Prostate gland (tissue), 2 donors: Measurements from ENCODE around the gene CRIP3. TPM values are rescaled to one million over a fixed set of nuclear protein-coding genes. Genes with fewer than 3 reads are reported as not detected.
"Not testable (repeated sequence)": the region's sequence is repeated elsewhere in the genome, so short reads cannot be mapped to it uniquely, and the experiment has no call there.

Source experiments
- DNase-seq: peaks from one replicate; pipeline ENCODE4 v3.0.0-alpha.2; 2019; ENCODE audit warnings: low spot score
- H3K27ac ChIP-seq, 2 donors: fragments of 200-600 bp; sonication (generic); 2 replicates each; pipeline ENCODE4 v1.5.1; 2017 to 2019
- H3K27me3 ChIP-seq: fragments of 200-600 bp; sonication (generic); replicated peaks from 2 replicates; pipeline ENCODE4 v1.5.1; 2019; ENCODE audit not compliant: insufficient read depth
- H3K36me3 ChIP-seq, 2 donors: fragments of 200-600 bp; sonication (generic); 1 replicate in 1 of 2; 2 replicates in 1 of 2; pipeline versions ENCODE4 v1.5.1 to v1.8.1; 2017 to 2019
- H3K4me1 ChIP-seq: fragments of 200-600 bp; sonication (generic); replicated peaks from 2 replicates; pipeline ENCODE4 v1.5.1; 2019
- H3K4me3 ChIP-seq, 2 donors: fragments of 200-600 bp; sonication (generic); 2 replicates each; pipeline ENCODE4 v1.5.1; 2017 to 2019
- H3K9me3 ChIP-seq: fragments of 200-600 bp; sonication (generic); 2 replicates; pipeline ENCODE4 v1.5.1; 2017
- CTCF ChIP-seq, 4 experiments: fragments of 200-600 bp in 2 of 4; fragments of 450-650 bp in 2 of 4; sonication (generic) in 2 of 4; IDR thresholded peaks; 1 replicate in 3 of 4; 2 replicates in 1 of 4; pipeline ENCODE4 v1.5.1; 2016 to 2019; ENCODE audit warnings: antibody characterized with exemption in 4 of 4, mild to moderate bottlenecking in 2 of 4, moderate library complexity in 2 of 4
- POLR2A ChIP-seq: fragments of 450-650 bp; IDR thresholded peaks from one replicate; pipeline ENCODE4 v1.6.1; 2016; ENCODE audit warnings: antibody characterized with exemption, mild to moderate bottlenecking
- POLR2AphosphoS5 ChIP-seq: sonication (generic); formaldehyde crosslinking; IDR thresholded peaks from one replicate; pipeline ENCODE4 v1.6.1; 2017; ENCODE audit warnings: antibody characterized with exemption
- WGBS: methylation state at CpG from one replicate; pipeline ENCODE4 v1.1.5; 2018; 5-methylcytosine and 5-hydroxymethylcytosine counted together
- intact Hi-C: fragments of 100-400 bp; cut with DNase I; formaldehyde crosslinking; loops from one replicate; pipeline ENCODE4 v1.14.2; 2022
- total RNA-seq, 2 donors: library from RNA; depleted of rRNA; stranded (reverse); fragments of >200 nt; gene quantifications; one replicate each; pipeline ENCODE4 v1.1.0, GENCODE V29; 2016

The CRIP3 gene
- total RNA-seq, 2 donors from 2014 or later: 0.55 to 7.3 TPM

GRCh38 chr6:43307451-43308100 lies 1.1 kb downstream of the CRIP3 start:
- 88% methylated on average over 5 of the region's 5 CpGs for WGBS
- TF ChIP-seq POLR2A (no peak), POLR2AphosphoS5 (no peak), CTCF (IDR thresholded peaks at IDR 0.05) (no peak)
- DNase-seq: no peak

GRCh38 chr6:43306086-43306485 lies 2.5 kb downstream of the CRIP3 start:
- no peaks in the 10 kb centered on the region for H3K36me3 ChIP-seq
- DNase-seq: no peak
- peak overlapping the region in 1 of 2 donors; percentile 7 for H3K27ac ChIP-seq
- 92% methylated on average over 7 of the region's 7 CpGs for WGBS
- TF ChIP-seq CTCF (IDR thresholded peaks at IDR 0.05): no peak
- no peak for TF ChIP-seq POLR2AphosphoS5
- TF ChIP-seq POLR2A: no peak
- no peak overlapping the region for H3K4me3 ChIP-seq
- intact Hi-C loops: no loop called here
- no peaks in the 10 kb centered on the region for H3K4me1 ChIP-seq
- no peaks in the 10 kb centered on the region for H3K9me3 ChIP-seq
- no peaks in the 10 kb centered on the region for H3K27me3 ChIP-seq

More at GRCh38 chr6:43307451-43308100, 1.1 kb downstream of the CRIP3 start:
- Histone ChIP-seq H3K9me3 (no peaks in the 10 kb centered on the region), H3K36me3 (no peaks in the 10 kb centered on the region), H3K27me3 (no peaks in the 10 kb centered on the region), H3K4me1 (no peaks in the 10 kb centered on the region), H3K4me3 (no peak overlapping the region), H3K27ac (peak overlapping the region; percentile 16 to 47)
- intact Hi-C loops: no loop called here

GRCh38 chr6:43304882-43305281 lies 3.7 kb downstream of the CRIP3 start:
- no peak for TF ChIP-seq CTCF (IDR thresholded peaks at IDR 0.05)
- TF ChIP-seq POLR2A: no peak
- no peak for TF ChIP-seq POLR2AphosphoS5
- Histone ChIP-seq H3K36me3 (no peaks in the 10 kb centered on the region), H3K9me3 (no peaks in the 10 kb centered on the region), H3K27me3 (no peaks in the 10 kb centered on the region), H3K4me1 (no peaks in the 10 kb centered on the region), H3K27ac (no peak overlapping the region), H3K4me3 (no peak overlapping the region)
- intact Hi-C loops: no loop called here
- no peak for DNase-seq
- 82% methylated on average over 2 of the region's 2 CpGs for WGBS

GRCh38 chr6:43304361-43304760 lies 4.3 kb downstream of the CRIP3 start:
- WGBS: 79% methylated on average over 3 of the region's 3 CpGs
- H3K36me3 ChIP-seq: no peaks in the 10 kb centered on the region
- H3K9me3 ChIP-seq: no peaks in the 10 kb centered on the region
- intact Hi-C loops: no loop called here
- H3K4me3 ChIP-seq: no peak overlapping the region
- DNase-seq: no peak
- H3K4me1 ChIP-seq: no peaks in the 10 kb centered on the region
- no peak overlapping the region for H3K27ac ChIP-seq
- TF ChIP-seq POLR2AphosphoS5 (no peak), POLR2A (no peak), CTCF (IDR thresholded peaks at IDR 0.05) (no peak)
- H3K27me3 ChIP-seq: no peaks in the 10 kb centered on the region

- Histone ChIP-seq H3K9me3 (no peaks in the 10 kb centered on the region), H3K4me3 (no peak overlapping the region), H3K4me1 (no peaks in the 10 kb centered on the region), H3K36me3 (no peaks in the 10 kb centered on the region), H3K27me3 (no peaks in the 10 kb centered on the region), H3K27ac (no peak overlapping the region)
- intact Hi-C loops: no loop called here
- WGBS: 63% methylated on average over 8 of the region's 8 CpGs
- no peak for TF ChIP-seq CTCF (IDR thresholded peaks at IDR 0.05)
- TF ChIP-seq POLR2AphosphoS5: no peak
- TF ChIP-seq POLR2A: no peak
- DNase-seq: no peak
Observed at GRCh38 chr6:43303751-43304331, 4.8 kb downstream of the CRIP3 start.

- WGBS: 89% methylated on average over 11 of the region's 11 CpGs
- not testable (repeated sequence) for DNase-seq
Observed at GRCh38 chr6:43303006-43303405, 5.6 kb downstream of the CRIP3 start.

More at GRCh38 chr6:43303006-43303405, 5.6 kb downstream of the CRIP3 start:
- H3K27ac ChIP-seq, H3K27me3 ChIP-seq, H3K4me3 ChIP-seq, H3K36me3 ChIP-seq, intact Hi-C loops, H3K4me1 ChIP-seq, H3K9me3 ChIP-seq: not testable (repeated sequence)
